CD4-positive, alpha-beta T cell (primary cell): ENCODE data around the gene MEX3A. TPM values are rescaled to one million over a fixed set of nuclear protein-coding genes. Genes with fewer than 3 reads are reported as not detected.
A peak's percentile ranks its signal among the peaks of the same experiment; 100 is the strongest.

Experiments
- ATAC-seq: fragments of 200-7000 bp; cut with Tn5 transposase; one replicate; pipeline ENCODE4 v1.10.0; 2022; ENCODE audit warnings: mild to moderate bottlenecking; ENCODE audit not compliant: poor library complexity
- CTCF ChIA-PET: fragments of 350-600 bp; sonication (Branson Sonifier 250); formaldehyde crosslinking; loops from one replicate; lab custom pipeline; 2021; ENCODE audit warnings: antibody characterized with exemption, inconsistent platforms; lab: Charles Lee
- POLR2A ChIA-PET: fragments of 350-600 bp; sonication (Branson Sonifier 250); formaldehyde crosslinking; loops from one replicate; lab custom pipeline; 2021; ENCODE audit warnings: antibody characterized with exemption, inconsistent platforms; lab: Charles Lee
- DNase-seq, 14 experiments: peaks; one replicate each; pipeline ENCODE4 v3.0.0-alpha.2; 2013 to 2020; ENCODE audit warnings: mixed read lengths in 2 of 14
- H3K27ac ChIP-seq, 2 donors: one replicate each; pipeline versions ENCODE4 v1.5.1 to v1.7.0; 2013; ENCODE audit warnings: low read length in 2 of 2, low read depth in 1 of 2, mild to moderate bottlenecking in 1 of 2
- H3K27me3 ChIP-seq, 2 experiments: 1 replicate in 1 of 2; 2 replicates in 1 of 2; pipeline versions ENCODE4 v1.6.1 to v1.7.0; 2013; ENCODE audit warnings: low read length in 2 of 2, control low read depth in 1 of 2, mild to moderate bottlenecking in 1 of 2, moderate library complexity in 1 of 2; ENCODE audit not compliant: insufficient read depth in 2 of 2, control insufficient read depth in 1 of 2
- H3K36me3 ChIP-seq: one replicate; pipeline ENCODE4 v1.6.1; 2013; ENCODE audit warnings: low read length, control low read depth; ENCODE audit not compliant: insufficient read depth
- H3K4me1 ChIP-seq: one replicate; pipeline ENCODE4 v1.6.1; 2013; ENCODE audit warnings: low read length, control low read depth; ENCODE audit not compliant: insufficient read depth
- H3K4me3 ChIP-seq: one replicate; pipeline ENCODE4 v1.5.1; 2013; ENCODE audit warnings: mild to moderate bottlenecking, low read length, moderate library complexity
- H3K9me3 ChIP-seq, 2 experiments: 1 replicate in 1 of 2; 2 replicates in 1 of 2; pipeline versions ENCODE4 v1.6.1 to v1.7.0; 2013; ENCODE audit warnings: low read length in 2 of 2, mild to moderate bottlenecking in 2 of 2, control low read depth in 1 of 2, moderate library complexity in 1 of 2; ENCODE audit not compliant: control insufficient read depth in 1 of 2, insufficient read depth in 1 of 2
- H3K27ac Mint-ChIP-seq: one replicate; pipeline ENCODE4 v1.8.0; 2020; ENCODE audit warnings: mixed read lengths
- H3K27me3 Mint-ChIP-seq: one replicate; pipeline ENCODE4 v1.8.0; 2021; ENCODE audit warnings: mixed read lengths
- H3K36me3 Mint-ChIP-seq: one replicate; pipeline ENCODE4 v1.8.0; 2021; ENCODE audit warnings: low read depth, mixed read lengths
- H3K4me1 Mint-ChIP-seq: one replicate; pipeline ENCODE4 v1.8.0; 2021; ENCODE audit warnings: low read depth, mixed read lengths
- H3K4me3 Mint-ChIP-seq: one replicate; pipeline ENCODE4 v1.8.0; 2020; ENCODE audit warnings: mild to moderate bottlenecking, mixed read lengths
- H3K9me3 Mint-ChIP-seq: one replicate; pipeline ENCODE4 v1.8.0; 2020; ENCODE audit warnings: mixed read lengths
- intact Hi-C, 2 experiments: fragments of 100-400 bp; cut with DNase I in 1 of 2; cut with micrococcal nuclease in 1 of 2; formaldehyde crosslinking; loops; one replicate each; pipeline versions ENCODE4 v1.15.1 to v1.9.0; 2023 to 2025; cut with DNase I, micrococcal nuclease
- polyA plus RNA-seq, 2 donors: library from polyadenylated mRNA; unstranded; fragments of 120-200 nt; gene quantifications; one replicate each; pipeline ENCODE4 v1.2.1, GENCODE V29; 2013
- total RNA-seq, 174 experiments: library from RNA in 2 of 174; stranded (reverse) in 2 of 174; gene quantifications; one replicate each; pipeline ENCODE4 v1.2.3 and lab custom pipeline; 2021 to 2026
- TF ChIP-seq, protein P1 (sequence below): fragments of 200-600 bp; IDR thresholded peaks from one replicate; pipeline ENCODE4 v1.8.0; 2022; ENCODE audit warnings: antibody characterized with exemption, mild to moderate bottlenecking

The MEX3A gene, protein sequence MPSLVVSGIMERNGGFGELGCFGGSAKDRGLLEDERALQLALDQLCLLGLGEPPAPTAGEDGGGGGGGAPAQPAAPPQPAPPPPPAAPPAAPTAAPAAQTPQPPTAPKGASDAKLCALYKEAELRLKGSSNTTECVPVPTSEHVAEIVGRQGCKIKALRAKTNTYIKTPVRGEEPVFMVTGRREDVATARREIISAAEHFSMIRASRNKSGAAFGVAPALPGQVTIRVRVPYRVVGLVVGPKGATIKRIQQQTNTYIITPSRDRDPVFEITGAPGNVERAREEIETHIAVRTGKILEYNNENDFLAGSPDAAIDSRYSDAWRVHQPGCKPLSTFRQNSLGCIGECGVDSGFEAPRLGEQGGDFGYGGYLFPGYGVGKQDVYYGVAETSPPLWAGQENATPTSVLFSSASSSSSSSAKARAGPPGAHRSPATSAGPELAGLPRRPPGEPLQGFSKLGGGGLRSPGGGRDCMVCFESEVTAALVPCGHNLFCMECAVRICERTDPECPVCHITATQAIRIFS
- total RNA-seq (under 1 TPM; 0.27 to 0.36 TPM), total RNA-seq (lab: John Stamatoyannopoulos, UW) (0 to 2.0 (median 0.28) reads per million in 172 experiments)
- 0.04 TPM for polyA plus RNA-seq (2013, experiment 1 of 2)
- 0.42 TPM for polyA plus RNA-seq (2013, experiment 2 of 2)

DNA sequence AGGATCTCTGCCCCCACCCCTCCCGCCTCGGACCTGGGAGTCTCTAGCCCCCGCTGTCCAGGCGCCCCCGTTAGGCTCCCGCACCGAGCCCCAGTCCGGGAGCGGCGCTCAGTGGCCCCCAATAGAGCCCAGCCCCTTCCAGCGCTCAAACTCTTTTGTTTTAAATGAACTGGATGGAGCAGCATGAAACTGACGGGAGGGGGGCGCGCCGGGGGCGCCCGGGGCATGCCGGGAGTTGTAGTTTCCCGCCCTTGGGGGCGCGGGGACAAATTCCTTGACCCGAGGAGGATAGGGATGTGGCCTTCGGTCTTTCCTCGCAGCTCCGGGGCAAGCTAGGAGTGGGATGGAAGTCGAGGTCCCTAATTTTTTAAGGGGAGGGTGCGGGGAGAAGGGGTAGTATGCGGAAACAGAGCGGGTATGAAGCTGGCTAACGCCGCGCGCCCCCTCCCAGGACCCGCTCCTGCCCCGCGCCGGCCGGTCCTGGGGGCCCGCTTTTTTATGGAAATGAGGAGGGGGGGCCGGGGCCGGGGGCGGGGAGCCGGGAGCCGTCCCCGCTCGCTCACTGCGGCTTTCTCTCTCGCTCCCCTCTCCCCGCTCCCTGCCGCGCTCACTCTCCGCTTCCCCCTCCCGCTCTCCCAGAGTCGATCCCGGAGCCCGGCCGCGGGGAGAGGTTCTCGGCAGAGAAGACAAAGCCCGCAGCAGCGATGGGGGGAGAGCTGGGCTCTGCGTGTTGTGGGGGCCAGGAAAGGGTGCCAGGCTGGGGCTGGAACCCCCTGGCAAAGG is at the start of gene MEX3A:
Gene MEX3A, minus strand, starts transcription at position 157 of the 783 bp plus-strand sequence. CDS start 467 bp downstream, outside the sequence.
- H3K27ac Mint-ChIP-seq = no peak within 1 kb of the TSS
- intact Hi-C loops = loop anchor here in 1 of 2 experiments (1.0 kb wide), 1 partner anchor 28 kb away; the partner anchor contains the start of gene LAMTOR2
- peak within 1 kb of the TSS; percentile 83 for H3K4me3 Mint-ChIP-seq
- no peaks in the 10 kb centered on the region for H3K36me3 Mint-ChIP-seq
- CTCF ChIA-PET = interaction anchor here (1.2 kb wide), 1 partner anchor 15 kb away, joined by 4 read pairs; no protein-coding TSS in a partner anchor
- Histone ChIP-seq H3K4me1 (peaks cover 23% of the 10 kb centered on the region), H3K9me3 (no peaks in the 10 kb centered on the region), H3K36me3 (no peaks in the 10 kb centered on the region), H3K27me3 (peaks cover 22 to 33% of the 10 kb centered on the region in 2 experiments), H3K27ac (no peak within 1 kb of the TSS), H3K4me3 (peak within 1 kb of the TSS; percentile 75)
- ATAC-seq = peak; percentile 90
- DNase-seq = peak in 13 of 14 experiments; percentile 31 to 73 (median 49)
- H3K27me3 Mint-ChIP-seq = peaks cover 48% of the 10 kb centered on the region
- TF ChIP-seq, protein P1, sequence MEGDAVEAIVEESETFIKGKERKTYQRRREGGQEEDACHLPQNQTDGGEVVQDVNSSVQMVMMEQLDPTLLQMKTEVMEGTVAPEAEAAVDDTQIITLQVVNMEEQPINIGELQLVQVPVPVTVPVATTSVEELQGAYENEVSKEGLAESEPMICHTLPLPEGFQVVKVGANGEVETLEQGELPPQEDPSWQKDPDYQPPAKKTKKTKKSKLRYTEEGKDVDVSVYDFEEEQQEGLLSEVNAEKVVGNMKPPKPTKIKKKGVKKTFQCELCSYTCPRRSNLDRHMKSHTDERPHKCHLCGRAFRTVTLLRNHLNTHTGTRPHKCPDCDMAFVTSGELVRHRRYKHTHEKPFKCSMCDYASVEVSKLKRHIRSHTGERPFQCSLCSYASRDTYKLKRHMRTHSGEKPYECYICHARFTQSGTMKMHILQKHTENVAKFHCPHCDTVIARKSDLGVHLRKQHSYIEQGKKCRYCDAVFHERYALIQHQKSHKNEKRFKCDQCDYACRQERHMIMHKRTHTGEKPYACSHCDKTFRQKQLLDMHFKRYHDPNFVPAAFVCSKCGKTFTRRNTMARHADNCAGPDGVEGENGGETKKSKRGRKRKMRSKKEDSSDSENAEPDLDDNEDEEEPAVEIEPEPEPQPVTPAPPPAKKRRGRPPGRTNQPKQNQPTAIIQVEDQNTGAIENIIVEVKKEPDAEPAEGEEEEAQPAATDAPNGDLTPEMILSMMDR = no peak
- H3K9me3 Mint-ChIP-seq = no peaks in the 10 kb centered on the region
- POLR2A ChIA-PET = no interaction called here
- H3K4me1 Mint-ChIP-seq = peaks cover 6% of the 10 kb centered on the region

DNA sequence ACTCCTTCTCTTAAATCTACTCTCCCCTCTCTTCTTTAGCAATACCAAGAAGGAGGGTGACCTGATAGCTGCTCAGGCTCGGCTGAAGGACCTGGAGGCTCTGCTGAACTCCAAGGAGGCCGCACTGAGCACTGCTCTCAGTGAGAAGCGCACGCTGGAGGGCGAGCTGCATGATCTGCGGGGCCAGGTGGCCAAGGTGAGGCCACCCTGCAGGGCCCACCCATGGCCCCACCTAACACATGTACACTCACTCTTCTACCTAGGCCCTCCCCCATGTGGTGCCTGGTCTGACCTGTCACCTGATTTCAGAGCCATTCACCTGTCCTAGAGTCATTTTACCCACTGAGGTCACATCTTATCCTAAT is 48.3 kb upstream of the MEX3A start:
- peaks cover 52% of the 10 kb centered on the region for H3K4me1 ChIP-seq
- Mint-ChIP-seq H3K4me3 (peak overlapping the region; percentile 60), H3K27ac (peak overlapping the region; percentile 78), H3K9me3 (no peaks in the 10 kb centered on the region), H3K4me1 (peaks cover 46% of the 10 kb centered on the region), H3K36me3 (peaks cover 12% of the 10 kb centered on the region), H3K27me3 (no peaks in the 10 kb centered on the region)
- ChIA-PET CTCF (interaction anchor here (0.5 to 8.1 kb wide), 7 partner anchors 15 to 95 kb away, joined by 3 to 194 read pairs (median 5); partner anchors contain the start of gene LMNA), POLR2A (interaction anchor here (1.2 to 1.4 kb wide), 4 partner anchors 16 to 82 kb away, joined by 3 read pairs; partner anchors contain the start of genes LMNA and PMF1)
- no peaks in the 10 kb centered on the region for H3K27me3 ChIP-seq
- intact Hi-C loops = loop anchor here (1.0 kb wide), 2 partner anchors 34 to 40 kb away; no protein-coding TSS in a partner anchor
- H3K9me3 ChIP-seq = no peaks in the 10 kb centered on the region
- TF ChIP-seq, protein P1 = peak; percentile 21
- no peak overlapping the region for H3K4me3 ChIP-seq
- H3K27ac ChIP-seq = no peak overlapping the region
- DNase-seq (no peak), ATAC-seq (no peak)
- H3K36me3 ChIP-seq = peaks cover 30% of the 10 kb centered on the region
